HG02610 (cell line): ENCODE measurements around the gene ADNP2.
"Not testable (repeated sequence)": the region's sequence is repeated elsewhere in the genome, so short reads cannot be mapped to it uniquely, and the experiment has no call there.

ENCODE experiments used
- ATAC-seq: cut with Tn5 transposase; IDR thresholded peaks from one replicate; pipeline ENCODE4 v1.9.1; 2021; ENCODE audit warnings: mild to moderate bottlenecking, moderate library complexity; ENCODE audit not compliant: unreplicated experiment

ADNP2 gene

DNA sequence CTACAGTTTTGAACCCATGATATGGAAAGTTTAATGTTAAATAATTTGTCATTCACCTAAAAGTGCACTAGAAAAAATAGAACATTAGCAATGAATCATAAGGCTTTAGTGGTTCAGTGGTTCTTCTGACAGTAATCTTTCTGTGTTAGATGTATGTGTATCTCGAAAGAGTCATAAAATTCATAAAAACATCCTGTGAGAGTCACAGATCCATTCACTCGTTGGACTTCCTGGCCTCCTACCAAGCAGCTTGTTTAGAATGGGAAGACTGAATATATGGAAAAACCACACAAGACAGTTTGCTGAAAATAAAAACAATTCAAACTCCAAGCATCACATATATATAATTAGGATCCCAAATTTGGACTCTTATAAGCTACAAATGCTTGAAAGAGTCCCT, 34.8 kb downstream of the ADNP2 start:
- no peak for ATAC-seq

DNA sequence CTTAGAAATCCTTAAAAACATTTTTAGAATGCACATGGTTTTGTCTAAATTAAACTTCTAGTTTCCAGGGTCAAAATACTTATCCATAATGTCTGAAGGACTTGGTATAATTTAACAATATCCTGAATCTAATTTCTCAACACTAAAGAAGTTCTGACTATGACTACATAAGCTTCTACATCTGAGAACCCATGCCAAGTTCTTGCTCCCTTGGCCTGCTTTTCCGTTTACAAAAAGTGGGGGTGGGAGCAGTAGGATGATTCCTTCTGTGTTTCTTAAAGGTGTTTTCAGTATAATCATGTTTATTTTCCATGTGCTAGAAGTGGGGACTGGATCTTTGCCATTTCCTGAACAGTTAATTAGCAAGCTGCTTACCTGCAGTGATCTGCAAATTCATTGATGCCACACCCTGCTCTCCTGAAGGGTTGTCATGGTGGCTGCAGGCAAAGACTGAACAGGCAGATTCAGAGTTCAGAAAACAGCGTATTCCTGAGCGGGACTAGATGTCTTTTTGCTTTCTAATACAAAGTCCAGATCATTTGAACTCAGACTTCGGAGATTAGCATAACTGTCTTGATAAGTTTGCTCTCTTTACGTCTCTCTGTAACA, 36.2 kb downstream of the ADNP2 start:
- ATAC-seq, result no peak

DNA sequence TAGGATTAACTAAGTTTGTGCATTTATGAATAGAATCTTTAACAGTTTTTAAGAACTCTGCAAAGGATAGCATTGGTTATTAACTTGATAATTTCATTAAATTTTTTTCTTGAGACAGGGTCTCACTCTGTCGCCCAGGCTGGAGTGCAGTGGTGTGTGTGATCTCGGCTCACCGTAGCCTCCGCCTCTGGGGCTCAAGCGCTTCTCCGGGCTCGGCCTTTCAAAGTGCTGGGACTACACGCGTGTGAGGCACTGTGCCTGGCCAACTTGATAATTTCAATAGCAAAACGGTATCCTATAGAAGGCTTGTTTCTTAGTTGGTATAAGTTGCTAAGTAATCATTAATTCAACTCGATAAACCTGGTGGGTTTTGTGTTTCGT, 38.0 kb downstream of the ADNP2 start:
- ATAC-seq, result no peak

DNA sequence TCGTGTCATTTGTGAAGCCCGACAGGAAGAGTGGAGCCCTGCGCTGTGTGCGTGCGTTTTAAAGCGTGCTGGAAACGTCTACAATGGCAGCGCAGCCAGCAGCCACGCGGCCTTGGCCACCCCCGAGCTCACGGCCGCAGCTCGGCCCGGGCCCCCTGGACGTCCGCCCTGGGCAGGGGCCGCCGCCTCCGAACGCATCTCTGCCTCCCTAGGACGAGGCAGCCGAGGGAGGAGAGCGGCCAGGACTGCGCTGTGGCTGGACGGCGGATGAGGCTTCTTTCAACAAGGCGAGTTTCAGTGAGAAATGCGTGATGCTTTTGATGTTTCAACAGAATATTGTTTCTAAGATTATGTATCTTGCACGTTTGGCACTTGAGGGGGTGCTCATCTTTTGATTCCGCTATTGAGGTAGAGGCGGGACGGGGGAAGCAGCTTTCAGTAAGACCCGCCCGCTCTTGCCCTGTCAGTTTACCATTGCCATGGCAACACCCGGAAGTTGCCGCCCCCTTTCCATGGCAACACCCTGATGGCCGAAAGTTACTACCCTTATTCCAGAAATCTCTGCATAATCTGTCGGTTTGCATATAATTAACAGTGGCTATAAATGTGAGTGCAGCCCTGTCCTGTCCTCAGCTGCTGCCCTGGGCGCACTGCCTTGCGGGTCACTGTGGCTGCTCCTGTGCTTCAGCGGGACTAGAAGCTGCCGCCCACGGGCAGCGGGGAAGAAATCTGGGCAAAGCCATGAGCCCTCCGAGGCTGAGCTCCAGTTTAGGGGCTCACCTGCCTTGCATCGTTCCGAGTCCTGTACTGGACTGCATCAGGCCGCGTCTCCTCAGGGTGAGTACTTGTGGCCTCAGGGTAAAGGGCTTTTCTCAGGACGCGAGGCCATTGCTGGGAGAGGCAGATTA, 38.6 kb downstream of the ADNP2 start:
- ATAC-seq, result peak; percentile 80

DNA sequence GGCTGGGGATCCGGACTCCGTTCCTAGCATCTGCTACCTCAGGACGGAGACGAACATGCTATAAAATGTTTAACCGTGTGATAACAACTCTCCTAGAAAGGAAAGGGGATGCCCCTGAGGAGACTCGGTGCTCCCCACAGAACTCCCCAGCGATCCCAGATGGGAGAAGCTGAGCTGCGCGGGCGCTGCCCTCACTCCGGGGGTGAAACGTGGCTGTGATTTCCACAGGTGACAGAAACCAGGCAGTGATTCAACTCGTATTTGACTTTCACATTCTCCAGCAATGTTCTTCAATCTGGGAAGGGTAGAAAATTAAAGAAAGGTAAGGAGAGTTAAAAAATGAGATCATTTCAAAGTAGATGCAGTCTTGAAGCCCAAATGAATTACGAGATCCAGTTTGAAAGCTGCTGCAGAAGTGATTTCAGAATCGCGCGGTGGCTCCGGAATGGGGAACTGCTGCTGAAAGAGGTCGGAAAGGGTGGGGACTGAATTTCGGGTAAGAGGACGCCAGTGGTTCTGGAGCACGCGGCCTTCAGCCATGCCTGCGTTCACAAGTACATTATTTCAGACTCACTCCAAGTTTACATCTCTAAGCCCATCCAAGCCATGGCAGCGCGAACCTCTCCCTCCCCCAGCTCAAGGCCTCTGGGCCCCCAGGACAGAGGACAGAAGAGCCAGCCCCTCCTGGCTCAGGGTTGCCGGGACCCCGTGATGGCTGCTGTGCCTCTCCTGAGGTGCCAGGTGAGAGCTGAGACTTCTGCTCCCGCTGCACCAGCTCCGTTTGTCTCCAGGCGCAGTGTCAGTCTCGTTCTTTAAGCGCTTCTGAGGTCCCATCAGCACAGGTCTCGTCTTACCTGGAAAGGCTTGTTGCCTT, 39.5 kb downstream of the ADNP2 start:
- ATAC-seq, result no peak

DNA sequence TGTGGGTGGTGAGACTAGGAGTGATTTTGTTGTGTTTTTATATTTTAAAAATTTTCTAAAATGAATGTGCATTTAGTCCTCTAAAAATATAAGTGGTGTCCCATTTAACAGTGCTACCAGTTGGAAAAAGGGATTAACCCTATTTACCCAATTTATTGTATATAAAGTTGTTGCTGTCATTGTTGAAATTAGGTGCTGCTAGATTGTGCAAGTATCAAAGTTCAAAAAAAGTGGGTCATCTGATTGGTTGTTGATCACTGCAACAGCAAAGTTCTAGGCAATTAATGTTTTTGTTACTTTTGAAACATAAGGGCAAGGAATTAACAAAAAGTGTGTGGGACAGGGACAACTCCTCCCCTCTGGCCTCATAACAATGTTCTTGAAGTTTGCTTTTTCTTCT, 40.6 kb downstream of the ADNP2 start:
- no peak for ATAC-seq

DNA sequence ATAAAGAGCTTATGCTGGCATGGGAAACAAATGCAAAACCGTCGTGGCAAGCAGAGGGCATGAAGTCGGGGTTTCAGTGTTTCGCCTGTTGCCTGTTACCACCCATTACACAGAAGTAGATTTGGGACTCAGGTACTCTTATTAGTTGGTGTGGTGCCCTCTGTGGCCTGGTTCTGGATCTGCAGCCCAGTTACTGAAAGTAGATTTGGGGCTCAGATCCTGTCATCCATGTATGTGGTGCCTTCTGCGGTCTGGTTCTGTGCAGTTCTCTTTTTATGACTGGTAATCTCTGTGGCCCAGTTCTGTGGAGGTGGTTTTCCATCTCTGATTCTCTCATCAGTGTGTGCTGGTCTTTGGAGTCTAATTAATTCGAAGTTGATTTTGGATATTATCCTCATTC, 45.2 kb downstream of the ADNP2 start:
- peak; percentile 71 for ATAC-seq

DNA sequence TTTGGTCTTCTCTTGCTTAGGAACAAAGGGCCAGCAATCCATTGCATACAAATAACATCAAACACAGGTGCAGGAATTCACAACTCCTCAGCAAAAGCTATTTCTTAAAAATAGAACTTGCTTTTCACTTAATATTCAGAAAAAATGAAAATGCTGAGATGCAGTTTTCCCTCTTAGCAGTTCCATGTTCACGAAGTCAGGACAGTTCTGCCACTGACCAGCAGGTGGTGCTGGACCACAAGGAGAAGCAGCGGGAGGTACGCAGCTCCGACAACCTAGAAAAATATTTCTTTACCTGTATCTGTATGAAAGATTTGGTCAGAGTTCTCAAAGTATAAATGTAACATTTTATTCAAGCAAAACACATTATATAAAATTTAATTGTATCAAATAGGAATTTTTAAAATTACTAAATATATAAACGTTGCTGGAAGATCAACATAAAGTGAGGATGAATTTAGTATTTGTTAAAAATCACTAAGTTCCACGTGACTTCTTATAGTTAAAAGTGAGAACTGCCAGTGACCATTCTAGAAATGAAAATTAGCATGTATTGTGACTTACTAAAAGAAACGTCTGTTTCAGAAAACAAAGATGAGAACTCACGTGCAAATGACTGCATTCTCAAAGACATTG, 48.8 kb downstream of the ADNP2 start:
- ATAC-seq, result no peak

DNA sequence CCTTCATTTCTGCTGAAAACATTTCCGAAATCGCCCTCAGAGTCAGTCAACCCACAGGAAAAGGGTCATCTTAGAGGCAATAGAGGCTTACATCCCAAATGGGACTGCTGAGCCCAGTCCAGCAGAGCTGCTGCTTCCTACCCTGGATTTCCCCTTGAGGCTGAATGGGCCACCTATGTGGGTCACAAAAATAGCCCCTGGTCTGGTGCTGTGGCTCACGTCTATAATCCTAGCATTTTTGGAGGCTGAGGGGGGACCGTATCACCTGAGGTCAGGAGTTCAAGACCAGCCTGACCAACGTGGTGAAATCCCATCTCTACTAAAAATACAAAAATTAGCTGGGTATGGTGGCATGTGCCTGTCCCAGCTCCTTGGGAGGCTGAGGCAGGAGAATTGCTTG, 49.3 kb downstream of the ADNP2 start:
- ATAC-seq, result no peak

DNA sequence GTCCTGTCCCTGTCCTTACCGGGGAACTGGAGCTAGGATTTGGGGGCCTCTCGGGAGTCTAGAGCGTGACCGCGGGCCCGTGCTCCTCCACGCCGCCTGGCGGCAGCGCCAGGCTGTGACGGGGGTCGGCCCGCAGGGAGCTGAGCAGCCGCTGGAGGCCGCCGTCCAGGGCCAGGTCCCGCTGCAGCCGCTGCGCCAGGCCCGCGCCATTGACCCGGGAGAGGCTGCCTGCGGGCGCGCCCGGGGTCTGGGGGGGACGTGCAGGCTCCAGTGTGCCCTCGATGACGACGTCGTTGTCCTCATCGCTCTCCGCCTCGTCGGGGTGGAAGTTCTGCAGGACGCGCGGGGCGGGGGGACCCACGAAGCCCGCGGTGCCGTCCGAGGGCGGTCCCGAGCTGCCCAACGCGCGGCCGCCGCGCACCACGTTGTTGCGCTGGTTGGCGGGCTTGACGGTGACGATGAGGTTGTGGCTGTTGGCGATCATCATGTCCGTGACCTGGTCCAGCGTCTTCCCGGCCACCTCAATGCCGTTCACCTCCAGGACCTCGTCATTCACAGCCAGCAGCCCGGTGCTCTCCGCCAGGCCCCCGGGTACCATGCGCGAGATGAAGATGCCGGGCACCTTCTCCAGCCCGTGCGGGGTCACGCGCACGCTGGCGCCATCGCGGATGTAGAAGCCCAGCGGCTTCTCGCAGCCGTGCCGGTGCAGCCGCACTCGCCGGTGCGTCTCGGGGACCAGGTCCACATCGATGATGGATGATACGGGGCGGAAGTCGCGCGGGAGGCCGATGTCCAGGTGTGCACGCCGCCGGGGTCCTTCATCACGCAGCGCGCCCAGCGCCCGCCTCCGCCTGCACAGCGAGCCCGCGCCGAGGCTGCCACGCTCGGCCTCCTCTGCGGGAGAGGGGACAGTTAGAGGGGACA, 50.9 kb downstream of the ADNP2 start:
- ATAC-seq, result no peak

DNA sequence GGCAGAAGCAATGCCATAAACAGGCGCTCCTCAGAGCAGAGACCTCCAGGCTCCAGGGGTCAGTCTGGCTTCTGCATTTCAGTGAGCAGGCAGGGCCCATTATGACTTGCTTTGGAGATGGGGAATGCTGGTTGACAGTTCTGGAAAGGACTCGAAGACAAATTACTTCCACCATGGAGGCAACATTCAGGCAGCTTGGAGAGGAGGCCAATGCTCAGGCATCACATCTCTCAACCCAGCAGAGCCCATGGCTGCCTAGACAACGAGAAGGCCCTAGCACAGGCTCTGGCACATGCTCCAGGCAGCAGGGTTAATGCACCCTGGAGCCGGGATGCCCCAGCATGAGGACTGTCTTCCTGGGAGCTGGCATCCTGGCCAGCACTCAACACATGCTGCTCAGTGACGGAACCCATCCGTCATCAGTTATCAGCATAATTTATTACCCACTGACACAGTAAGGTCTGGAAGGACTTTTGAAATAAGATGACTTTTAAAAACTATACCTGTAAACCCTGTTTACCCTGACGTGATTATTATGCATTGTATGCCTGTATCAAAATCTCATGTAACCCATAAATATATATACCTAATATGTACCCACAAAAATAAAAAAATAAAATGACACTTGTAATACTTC, 52.8 kb downstream of the ADNP2 start:
- ATAC-seq, result no peak

DNA sequence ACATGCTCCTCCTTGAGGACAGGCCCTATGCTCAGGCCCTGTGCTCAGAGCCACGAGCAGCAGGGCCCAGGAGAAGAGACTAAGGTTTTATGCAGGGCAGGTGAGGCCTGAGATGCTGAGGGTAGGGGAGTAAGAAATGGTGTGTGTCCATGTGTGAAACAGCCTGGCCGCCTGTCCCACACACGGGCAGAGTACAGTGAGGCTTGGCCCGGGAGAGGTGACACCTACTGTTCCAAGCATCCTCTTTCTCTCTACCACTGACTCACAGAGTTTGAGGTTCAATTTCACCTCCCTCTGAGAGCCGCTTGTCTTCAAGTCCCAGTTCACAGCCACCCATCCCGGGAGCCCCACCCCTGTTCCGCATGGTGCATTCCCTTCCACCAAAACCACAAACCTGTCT, 54.1 kb downstream of the ADNP2 start:
- ATAC-seq, result no peak

DNA sequence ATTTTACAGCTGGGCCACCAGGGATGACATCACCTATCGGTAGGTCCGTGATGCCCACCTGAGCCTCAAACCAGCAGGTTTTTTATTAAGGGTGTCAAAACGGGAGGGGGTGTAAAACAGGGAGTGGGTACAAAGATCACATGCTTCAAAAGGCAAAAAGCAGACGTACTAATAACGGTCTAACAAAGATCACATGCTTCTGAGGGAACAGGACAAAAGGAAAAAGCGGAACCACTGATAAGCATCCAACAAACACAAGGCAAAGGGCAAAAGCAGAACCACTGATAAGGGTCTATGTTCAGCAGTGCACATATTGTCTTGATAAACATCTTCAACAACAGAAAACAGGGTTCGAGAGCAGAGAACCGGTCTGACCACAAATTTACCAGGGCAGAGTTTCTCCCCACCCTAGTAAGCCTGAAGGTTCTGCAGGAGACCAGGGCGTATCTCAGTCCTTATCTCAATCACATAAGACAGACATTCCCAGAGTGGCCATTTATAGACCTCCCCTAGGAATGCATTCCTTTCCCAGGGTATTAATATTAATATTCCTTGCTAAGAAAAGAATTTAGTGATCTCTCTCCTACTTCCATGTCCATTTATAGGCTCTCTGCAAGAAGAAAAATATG, 55.8 kb downstream of the ADNP2 start:
- ATAC-seq, result not testable (repeated sequence)

DNA sequence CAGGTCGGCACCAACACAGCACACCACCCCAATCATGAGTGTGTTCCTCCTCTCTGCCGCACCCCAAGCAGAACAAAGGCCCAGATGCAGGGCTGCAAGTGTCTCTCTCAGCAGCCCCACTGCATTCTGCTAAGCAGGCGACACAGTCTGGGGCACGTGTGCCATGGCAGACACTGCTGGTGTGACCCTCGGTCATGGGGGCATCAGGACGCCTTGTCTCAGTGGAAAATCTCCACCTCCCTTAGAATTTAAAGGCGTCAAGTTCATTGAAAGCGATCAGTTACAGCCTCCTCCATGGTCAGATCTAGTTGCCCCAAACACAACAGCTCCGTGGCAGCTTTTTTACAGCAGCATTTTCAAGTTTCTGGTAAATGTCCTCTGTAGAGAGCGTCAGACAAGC, 57.2 kb downstream of the ADNP2 start:
- no peak for ATAC-seq

DNA sequence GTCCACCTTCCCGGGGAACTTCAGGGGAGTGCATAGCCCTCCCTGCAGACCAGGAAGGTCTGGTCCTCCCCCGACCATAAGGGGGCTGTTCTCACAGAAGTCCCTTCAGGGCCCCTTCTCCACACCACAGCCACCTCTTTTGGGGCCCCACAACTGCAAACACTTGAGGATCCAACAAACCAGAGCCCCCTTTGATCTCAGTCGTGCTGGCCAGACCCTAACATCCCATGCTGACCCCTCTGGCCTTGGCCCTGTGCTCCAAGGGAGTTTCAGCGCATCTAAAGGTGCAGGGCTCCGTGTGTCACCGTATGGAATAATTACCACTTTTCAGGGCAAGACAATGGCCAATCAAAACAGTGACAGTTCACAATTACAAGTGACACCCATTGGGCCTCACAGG, 57.7 kb downstream of the ADNP2 start:
- no peak for ATAC-seq

DNA sequence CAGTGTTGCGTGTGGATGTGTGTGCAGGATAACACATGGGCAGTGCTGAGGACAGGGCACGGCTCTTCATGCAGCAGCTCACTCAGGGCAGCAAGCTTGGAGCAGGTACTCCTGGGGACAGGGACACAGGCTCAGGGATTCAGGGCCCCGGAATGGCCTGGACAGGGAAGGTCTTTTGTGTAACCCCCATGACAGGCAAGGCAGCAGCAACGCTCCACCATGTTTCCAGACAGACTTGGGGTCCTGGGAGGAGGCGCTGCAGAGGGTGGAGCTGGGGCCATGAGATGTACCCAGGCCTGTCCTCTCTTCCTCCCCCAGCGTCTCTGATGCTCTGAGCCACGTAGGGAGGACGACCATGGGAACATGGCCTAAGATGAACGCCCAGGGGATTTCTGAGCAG, 58.3 kb downstream of the ADNP2 start:
- no peak for ATAC-seq

DNA sequence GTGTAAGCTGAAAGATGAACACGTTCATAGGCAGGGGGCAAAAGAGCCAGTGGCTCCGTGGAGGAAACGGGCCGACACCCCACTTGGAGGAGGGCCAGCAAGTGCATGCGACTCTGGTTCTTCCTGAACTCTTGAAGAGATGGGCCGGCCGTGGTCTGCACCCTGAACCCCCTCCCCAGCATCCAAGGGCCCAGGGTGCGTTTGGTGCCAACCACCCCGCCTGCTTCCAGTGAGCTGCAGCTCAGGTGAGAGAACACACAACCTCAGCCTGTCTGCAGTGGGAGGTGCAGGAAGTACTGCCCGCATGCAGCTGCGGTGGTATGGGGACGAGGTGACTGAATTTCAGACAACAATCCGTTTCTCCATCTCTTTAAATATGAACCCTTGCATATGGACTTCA, 58.9 kb downstream of the ADNP2 start:
- no peak for ATAC-seq

DNA sequence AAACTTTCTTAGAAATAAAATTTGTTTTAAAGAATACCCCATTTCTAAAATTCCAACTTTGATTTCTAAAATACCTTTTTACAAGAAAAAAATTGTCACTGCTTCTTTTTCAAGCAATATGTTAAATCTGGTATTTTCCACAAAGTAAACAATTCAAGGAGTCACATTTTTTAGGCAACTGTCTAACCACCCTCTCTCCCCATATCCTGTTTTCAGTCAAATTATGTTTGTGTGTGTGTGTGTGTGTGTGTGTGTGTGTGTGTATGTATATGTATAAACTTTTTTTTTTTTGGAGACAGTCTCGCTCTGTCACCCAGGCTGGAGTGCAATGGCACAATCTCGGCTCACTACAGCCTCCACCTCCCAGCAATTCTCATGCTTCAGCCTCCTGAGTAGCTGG, 59.3 kb downstream of the ADNP2 start:
- no peak for ATAC-seq

DNA sequence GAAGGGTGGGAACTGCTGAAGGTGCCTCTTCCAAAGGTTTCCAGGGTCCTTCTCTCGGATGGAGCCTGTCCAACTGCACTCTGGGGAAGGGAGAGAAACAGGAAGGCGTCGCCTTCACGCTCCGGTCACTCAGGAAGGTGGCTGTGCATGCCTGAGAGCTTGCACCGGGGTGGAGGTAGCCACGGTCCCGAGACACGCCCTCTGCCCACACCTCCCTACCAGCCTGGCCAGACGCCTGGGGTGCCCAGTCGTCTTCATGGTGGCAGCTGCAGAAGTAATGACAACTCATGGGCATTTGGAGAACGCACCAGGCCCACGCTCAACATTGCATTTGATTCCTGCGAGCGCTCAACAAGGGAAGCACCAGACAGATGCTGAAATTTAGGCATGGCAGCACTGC, 59.9 kb downstream of the ADNP2 start:
- ATAC-seq, result no peak
